Hematopoietic multipotent progenitor cell treated with erythropoietin and hydrocortisone succinate and interleukin-3 and kit ligand, for 15 days (in vitro differentiated cells): ENCODE data around the gene ADGRG2.

Experiments
- DNase-seq: peaks from one replicate; pipeline ENCODE4 v3.0.0-alpha.2; 2015; ENCODE audit warnings: low spot score

The ADGRG2 gene

DNA sequence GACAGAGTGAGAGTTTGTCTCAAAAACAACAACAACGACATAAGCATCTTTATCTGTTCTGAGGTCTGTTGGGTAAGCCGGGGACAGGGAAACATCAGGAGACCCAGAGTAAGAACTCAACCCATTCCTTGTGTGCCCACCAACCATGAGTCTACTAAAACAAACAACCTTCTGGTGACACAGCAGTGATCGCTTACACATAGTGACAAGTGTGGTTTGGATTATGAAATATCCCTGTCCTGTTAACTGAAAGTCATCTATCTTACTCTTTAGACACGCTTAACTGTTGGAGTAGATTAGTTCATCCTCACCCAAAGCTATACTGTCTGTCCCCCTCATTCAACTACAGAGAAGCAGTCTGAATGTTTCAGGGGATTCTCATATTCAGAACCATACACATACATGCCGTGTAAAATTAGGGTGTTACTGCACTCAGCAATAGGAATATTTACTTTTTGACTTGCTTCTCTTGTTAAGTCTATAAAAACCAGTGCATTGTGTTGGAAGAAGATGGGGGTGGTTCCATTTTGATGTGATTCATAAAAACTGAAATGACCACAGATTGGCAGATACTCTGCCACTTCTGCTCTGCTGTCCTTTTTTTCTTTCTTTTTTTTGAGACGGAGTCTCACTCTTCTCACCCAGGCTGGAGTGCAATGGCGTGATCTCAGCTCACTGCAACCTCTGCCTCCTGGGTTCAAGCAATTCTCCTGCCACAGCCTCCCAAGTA, 165.8 kb downstream of the ADGRG2 start:
- no peak for DNase-seq

DNA sequence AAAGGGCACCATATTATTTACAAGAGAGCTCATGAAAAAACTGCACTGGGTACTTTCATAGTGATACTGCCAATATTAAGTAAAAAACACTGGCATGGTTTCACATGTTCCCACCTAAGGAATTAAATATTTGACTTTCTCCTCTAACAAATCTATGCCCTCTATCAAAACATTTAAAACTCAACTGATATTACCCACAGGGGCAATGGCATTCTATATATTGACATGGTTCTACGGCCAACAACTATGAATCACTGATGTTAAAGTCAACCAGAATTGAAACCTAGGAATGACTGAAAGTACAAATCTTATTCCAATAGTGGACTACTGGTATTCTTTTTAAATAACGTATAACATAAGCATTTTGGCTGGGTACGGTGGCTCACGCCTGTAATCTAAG, 166.6 kb downstream of the ADGRG2 start:
- DNase-seq, result no peak

DNA sequence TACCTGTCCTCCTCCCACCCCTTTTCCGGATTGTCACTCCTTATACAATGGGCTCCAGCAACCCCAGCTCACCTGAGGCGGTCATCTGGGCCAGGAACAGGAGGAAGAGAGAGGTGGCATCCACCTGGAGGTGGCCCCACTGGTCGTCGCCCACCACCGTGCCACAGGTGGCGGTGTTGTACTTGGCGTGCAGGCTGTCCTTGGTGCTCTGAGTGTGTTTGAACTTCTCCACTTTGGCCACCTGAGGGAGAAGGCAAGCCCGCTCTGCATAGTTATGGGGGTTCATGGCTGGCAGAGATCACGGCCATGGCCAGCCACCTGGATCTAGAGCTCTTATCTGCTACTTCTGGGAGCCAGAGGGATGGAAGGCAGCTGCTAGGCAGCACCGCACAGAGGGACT, 171.2 kb downstream of the ADGRG2 start:
- DNase-seq, result no peak

DNA sequence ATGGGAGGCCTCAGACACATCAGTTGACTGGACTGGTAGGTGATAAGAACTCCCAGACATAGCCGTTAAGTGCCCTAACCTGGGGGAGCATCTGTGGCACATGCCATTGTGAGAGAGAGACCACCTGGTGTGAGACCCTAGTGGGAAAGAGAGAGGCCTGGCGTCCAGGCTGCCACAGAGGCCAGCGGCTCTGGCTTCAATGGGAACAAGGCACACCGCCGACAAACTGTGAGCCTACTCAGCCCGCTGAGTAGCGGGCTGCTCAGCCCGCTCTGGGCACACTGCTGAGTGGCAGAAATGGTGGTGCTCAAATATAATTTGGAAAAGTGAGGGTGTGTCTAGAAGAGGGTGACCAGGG, 172.3 kb downstream of the ADGRG2 start:
- DNase-seq, result no peak

DNA sequence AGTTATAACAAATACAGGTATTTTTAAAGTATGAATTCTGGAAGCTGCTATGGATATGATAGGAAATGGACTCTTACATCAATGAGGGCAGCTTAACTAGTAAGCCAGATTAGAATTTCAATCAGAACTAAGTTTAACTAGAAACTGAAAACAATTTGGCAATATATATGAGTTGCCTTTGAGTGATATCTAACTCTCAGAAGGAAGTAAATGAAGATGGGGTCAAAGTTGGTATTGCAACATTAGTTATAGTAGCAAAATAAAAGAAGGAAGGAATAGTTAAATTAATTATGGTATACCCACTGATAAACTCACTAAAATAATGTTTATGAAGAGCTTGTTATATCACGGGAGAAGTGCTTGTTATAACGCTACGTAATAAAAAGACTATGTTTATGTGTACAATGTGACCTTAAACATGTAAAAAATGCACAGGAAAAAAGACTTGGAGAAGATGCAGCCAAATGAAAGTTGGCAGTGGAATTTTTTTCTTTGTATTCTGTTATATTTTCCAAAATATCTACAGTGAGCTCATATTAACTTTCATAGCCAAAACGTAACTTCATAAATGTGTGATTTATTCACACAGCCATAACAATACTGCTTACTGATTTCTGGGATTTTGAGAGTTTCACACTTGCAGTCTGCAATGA, 172.9 kb downstream of the ADGRG2 start:
- no peak for DNase-seq

DNA sequence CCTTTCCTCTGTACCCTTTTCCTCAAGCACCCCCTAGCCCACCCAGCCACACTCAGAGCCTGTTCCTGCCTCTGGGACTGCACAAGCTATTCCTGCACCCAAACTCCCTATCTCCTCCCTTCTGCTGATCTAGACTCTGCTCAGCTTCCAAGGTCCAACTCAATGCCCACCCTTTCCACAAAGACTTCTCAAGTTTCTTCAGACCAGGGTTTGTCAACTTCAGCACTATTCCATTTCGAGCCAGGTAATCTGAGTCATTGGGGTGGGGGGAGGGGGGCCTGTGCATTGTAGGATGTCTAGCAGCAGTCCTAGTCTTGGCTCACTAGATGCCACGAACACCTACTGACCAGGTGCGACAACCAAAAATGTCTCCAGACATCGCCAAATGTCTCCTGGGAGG, 175.7 kb downstream of the ADGRG2 start:
- DNase-seq, result no peak

DNA sequence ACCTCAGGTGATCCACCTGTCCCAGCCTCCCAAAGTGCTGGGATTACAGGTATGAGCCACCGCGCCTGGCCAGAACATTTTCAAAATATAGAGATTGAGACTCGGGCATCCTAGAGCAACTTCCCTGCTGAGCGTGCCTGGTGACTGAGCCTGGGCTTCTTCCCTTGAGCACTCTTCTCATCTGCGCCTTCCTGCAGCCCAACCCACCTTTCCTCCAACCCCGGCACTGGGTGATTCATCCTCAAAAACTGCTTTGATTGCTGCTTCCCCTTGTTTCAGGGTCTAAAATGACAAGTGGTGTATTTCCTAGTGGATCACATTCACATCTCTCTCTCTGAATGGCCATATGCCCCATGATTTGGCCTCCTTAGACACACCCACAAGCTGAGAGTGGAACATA, 176.1 kb downstream of the ADGRG2 start:
- no peak for DNase-seq

DNA sequence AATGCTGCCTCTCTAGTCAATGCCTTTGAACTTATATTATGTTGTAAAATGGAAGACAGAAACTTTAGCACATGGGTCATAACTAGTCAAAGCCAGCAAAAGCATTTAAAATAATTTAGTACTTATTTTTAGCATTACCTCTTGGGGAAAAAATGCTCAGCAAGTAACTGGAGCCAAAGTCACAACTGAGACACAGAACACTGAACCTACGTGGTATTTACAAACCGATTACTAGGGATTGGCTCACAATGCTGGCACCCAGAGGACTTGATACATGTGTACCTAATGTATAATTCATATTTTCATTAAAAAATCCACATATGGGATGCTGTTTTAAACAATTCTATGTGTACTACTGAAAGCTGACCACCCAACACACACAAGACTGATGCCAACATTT, 176.8 kb downstream of the ADGRG2 start:
- DNase-seq, result no peak

DNA sequence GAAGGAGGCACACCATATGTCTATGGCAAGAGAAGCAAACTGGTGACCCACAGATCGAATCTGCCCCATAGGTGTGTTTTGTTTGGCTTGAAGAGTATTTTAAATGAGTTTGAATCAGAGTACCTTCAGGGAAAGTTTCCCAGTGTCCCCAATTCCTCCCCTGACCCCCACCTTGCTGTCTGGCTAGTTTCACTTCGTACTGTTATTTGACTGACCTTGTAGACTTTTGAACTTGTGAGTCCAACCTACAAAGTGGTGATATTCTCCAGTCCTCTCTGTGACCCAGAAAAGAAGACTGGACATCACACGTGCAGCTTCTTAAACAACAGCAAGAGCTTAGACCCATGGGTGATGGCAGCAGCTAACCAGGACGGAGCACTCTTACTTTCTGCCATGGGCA, 177.8 kb downstream of the ADGRG2 start:
- no peak for DNase-seq

DNA sequence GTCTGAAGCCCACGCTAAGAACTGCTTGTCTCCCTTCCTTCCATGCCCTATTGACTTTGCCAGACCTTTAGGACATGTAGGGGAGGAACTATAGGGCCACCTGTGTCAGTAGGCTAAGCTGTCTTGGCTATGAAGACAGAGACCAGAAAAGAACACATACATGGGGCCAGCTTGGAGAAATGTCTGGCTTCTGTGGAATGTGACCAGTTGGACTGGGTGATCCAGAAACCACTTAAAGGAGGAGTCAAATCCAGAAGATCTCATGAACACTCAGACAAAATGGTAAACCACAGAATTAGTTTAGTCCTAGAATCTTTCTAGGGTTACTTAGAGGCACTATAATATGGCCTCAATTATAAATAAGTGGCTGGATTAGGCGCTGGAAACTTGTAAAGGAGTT, 180.4 kb downstream of the ADGRG2 start:
- no peak for DNase-seq
